Stomach (tissue), 4 donors: ENCODE measurements around the gene ZFHX2.

Experiments
- EP300 ChIP-seq: sonication (generic); formaldehyde crosslinking; IDR thresholded peaks from one replicate; pipeline ENCODE4 v1.6.1; 2017; ENCODE audit warnings: antibody characterized with exemption
- POLR2A ChIP-seq, 4 donors: fragments of 450-650 bp; IDR thresholded peaks; one replicate each; pipeline ENCODE4 v1.6.1; 2016; ENCODE audit warnings: antibody characterized with exemption in 4 of 4, control low read depth in 2 of 4, mild to moderate bottlenecking in 1 of 4, moderate library complexity in 1 of 4
- TF ChIP-seq, protein P1 (sequence below), 7 experiments: fragments of 450-650 bp in 4 of 7; fragments of 200-600 bp in 3 of 7; sonication (generic) in 3 of 7; IDR thresholded peaks; one replicate each; pipeline ENCODE4 v1.5.1; 2016 to 2019; ENCODE audit warnings: antibody characterized with exemption in 7 of 7, control low read depth in 2 of 7, mild to moderate bottlenecking in 1 of 7

DNA sequence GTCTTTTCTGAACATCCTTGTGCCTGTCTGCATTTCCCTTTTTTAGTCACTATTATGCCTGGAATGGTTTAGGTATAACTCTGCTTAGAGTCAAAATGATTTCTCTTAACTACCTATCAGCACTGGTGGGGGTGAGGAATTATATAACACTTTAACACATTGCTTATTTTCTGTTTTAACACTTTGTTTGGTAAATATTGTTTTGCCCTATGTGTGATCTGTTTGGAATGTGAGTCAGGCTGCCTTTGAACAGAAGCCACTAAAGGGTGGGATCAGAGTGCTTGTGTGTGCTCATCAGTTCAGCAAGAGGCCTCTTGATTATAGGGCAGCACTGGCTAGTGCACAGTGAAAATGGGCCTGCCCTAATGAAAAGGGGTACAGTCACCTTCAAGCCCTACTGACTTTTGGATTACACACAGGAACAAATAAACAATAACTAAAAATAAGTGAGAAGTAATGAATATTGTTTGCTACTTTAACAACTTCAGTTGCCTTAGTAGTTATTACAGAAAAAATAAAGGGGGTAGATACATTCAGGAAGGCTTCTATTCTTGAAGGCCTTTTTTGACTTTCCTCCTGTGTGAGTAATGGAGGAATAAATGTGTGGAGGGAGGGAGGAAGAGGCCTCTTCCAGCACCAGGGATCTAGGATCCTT is 58.8 kb downstream of the ZFHX2 start:
- TF ChIP-seq, protein P1, sequence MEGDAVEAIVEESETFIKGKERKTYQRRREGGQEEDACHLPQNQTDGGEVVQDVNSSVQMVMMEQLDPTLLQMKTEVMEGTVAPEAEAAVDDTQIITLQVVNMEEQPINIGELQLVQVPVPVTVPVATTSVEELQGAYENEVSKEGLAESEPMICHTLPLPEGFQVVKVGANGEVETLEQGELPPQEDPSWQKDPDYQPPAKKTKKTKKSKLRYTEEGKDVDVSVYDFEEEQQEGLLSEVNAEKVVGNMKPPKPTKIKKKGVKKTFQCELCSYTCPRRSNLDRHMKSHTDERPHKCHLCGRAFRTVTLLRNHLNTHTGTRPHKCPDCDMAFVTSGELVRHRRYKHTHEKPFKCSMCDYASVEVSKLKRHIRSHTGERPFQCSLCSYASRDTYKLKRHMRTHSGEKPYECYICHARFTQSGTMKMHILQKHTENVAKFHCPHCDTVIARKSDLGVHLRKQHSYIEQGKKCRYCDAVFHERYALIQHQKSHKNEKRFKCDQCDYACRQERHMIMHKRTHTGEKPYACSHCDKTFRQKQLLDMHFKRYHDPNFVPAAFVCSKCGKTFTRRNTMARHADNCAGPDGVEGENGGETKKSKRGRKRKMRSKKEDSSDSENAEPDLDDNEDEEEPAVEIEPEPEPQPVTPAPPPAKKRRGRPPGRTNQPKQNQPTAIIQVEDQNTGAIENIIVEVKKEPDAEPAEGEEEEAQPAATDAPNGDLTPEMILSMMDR (IDR thresholded peaks at IDR 0.05) = no peak
- TF ChIP-seq EP300 = no peak
- TF ChIP-seq POLR2A (IDR thresholded peaks at IDR 0.05) = no peak
